PC-9 (cell line): ENCODE data around the gene CDK12. TPM values are rescaled to one million over a fixed set of nuclear protein-coding genes. Genes with fewer than 3 reads are reported as not detected.

Source experiments
- BruUV-seq: library from RNA; stranded (reverse); fragments of 400-500 nt; replicated peaks from 2 replicates; lab custom pipeline; 2021; lab: Mats Ljungman, UMichigan
- CTCF ChIA-PET: fragments of 300-600 bp; sonication (Branson Sonifier 250); formaldehyde crosslinking; loops from one replicate; lab custom pipeline; 2022; ENCODE audit warnings: antibody characterized with exemption; lab: Charles Lee
- POLR2A ChIA-PET: fragments of 300-600 bp; sonication (Branson Sonifier 250); formaldehyde crosslinking; loops from one replicate; lab custom pipeline; 2022; ENCODE audit warnings: antibody characterized with exemption; ENCODE audit not compliant: unreplicated experiment; lab: Charles Lee
- DNase-seq, 2 experiments: peaks; one replicate each; pipeline versions ENCODE4 v3.0.0 to v3.0.0-alpha.2; 2015 to 2022; ENCODE audit warnings: mixed read lengths in 1 of 2
- H2AFZ ChIP-seq: fragments of 200-600 bp; sonication (generic); 2 replicates; pipeline ENCODE4 v1.8.1; 2017; ENCODE audit warnings: antibody characterized with exemption
- H3F3A ChIP-seq: fragments of 200-600 bp; sonication (generic); 2 replicates; pipeline ENCODE4 v1.8.1; 2017; ENCODE audit warnings: antibody characterized with exemption, mild to moderate bottlenecking, low read depth; ENCODE audit not compliant: insufficient read depth
- H3K27ac ChIP-seq: fragments of 200-600 bp; sonication (generic); 2 replicates; pipeline ENCODE4 v1.6.1; 2016; ENCODE audit warnings: mixed run types
- H3K27me3 ChIP-seq: fragments of 200-600 bp; sonication (generic); 2 replicates; pipeline ENCODE4 v1.6.1; 2016; ENCODE audit warnings: low read depth, mixed run types; ENCODE audit not compliant: insufficient read depth
- H3K36me3 ChIP-seq: fragments of 200-600 bp; sonication (generic); 2 replicates; pipeline ENCODE4 v1.6.1; 2016; ENCODE audit warnings: low read depth, mixed run types
- H3K4me1 ChIP-seq: fragments of 200-600 bp; sonication (generic); replicated peaks from 2 replicates; pipeline ENCODE4 v1.6.1; 2016; ENCODE audit warnings: mixed run types; ENCODE audit not compliant: insufficient read depth
- H3K4me2 ChIP-seq: fragments of 200-600 bp; sonication (generic); 2 replicates; pipeline ENCODE4 v1.6.1; 2017; ENCODE audit warnings: mixed run types
- H3K4me3 ChIP-seq: fragments of 200-600 bp; sonication (generic); 2 replicates; pipeline ENCODE4 v1.6.1; 2016; ENCODE audit warnings: mixed run types
- H3K79me2 ChIP-seq: fragments of 200-600 bp; sonication (generic); 2 replicates; pipeline ENCODE4 v1.6.1; 2017; ENCODE audit warnings: low read depth, mixed run types
- H3K9me2 ChIP-seq: fragments of 200-600 bp; sonication (generic); 2 replicates; pipeline ENCODE4 v1.8.1; 2017; ENCODE audit warnings: mild to moderate bottlenecking; ENCODE audit not compliant: insufficient read depth
- H3K9me3 ChIP-seq: fragments of 200-600 bp; sonication (generic); 2 replicates; pipeline ENCODE4 v1.8.1; 2016; ENCODE audit warnings: low read depth; ENCODE audit not compliant: insufficient read depth
- H4K20me1 ChIP-seq: fragments of 200-600 bp; sonication (generic); 2 replicates; pipeline ENCODE4 v1.8.1; 2017; ENCODE audit not compliant: insufficient read depth
- CTCF ChIP-seq: fragments of 200-600 bp; sonication (generic); conservative IDR thresholded peaks from 2 replicates; pipeline ENCODE4 v1.6.1; 2017; ENCODE audit warnings: mixed run types, antibody characterized with exemption, mild to moderate bottlenecking, moderate library complexity
- EZH2 ChIP-seq: fragments of 200-600 bp; sonication (generic); IDR thresholded peaks from 2 replicates; pipeline ENCODE4 v1.8.0; 2017; ENCODE audit warnings: antibody characterized with exemption, low read depth
- intact Hi-C: fragments of 100-400 bp; cut with micrococcal nuclease; formaldehyde crosslinking; loops from one replicate; pipeline ENCODE4 v1.10.0; 2022; ENCODE audit not compliant: unreplicated experiment
- total RNA-seq: library from RNA; stranded (reverse); gene quantifications from 2 replicates; pipeline ENCODE4 v1.2.3, GENCODE V29; 2021

The CDK12 gene
- total RNA-seq, 1 experiment from 2014 or later = 64.3 TPM

- H3K79me2 ChIP-seq = peaks cover 49% of the 10 kb centered on the region
- CTCF ChIA-PET = interaction anchor here (0.6 to 1.2 kb wide), 5 partner anchors 10 to 843 kb away, joined by 3 to 9 read pairs (median 3); partner anchors contain the start of gene CDK12
- no peaks in the 10 kb centered on the region for H3K9me2 ChIP-seq
- peak within 1 kb of the TSS; percentile 84 for H2AFZ ChIP-seq
- no peaks in the 10 kb centered on the region for H3K27me3 ChIP-seq
- peaks cover 14% of the 10 kb centered on the region for H3K36me3 ChIP-seq
- H3K4me3 ChIP-seq = peak within 1 kb of the TSS; percentile 95
- peaks cover 6% of the 10 kb centered on the region for H3K4me1 ChIP-seq
- peak within 1 kb of the TSS; percentile 82 for H3K27ac ChIP-seq
- H3K4me2 ChIP-seq = peak within 1 kb of the TSS; percentile 82
- H4K20me1 ChIP-seq = peaks cover 12% of the 10 kb centered on the region; the same call in 1 of the 2 replicates
- TF ChIP-seq CTCF = no peak
- no peak for TF ChIP-seq EZH2
- no peaks in the 10 kb centered on the region for H3K9me3 ChIP-seq
- POLR2A ChIA-PET = interaction anchor here (0.5 to 1.6 kb wide), 12 partner anchors 10 to 1089 kb away, joined by 3 to 36 read pairs (median 5); partner anchors contain the start of genes CDK12, PGAP3 and RPL19
- H3F3A ChIP-seq = peaks cover 33% of the 10 kb centered on the region
- DNase-seq = peak; percentile 90 to 92
- intact Hi-C loops = loop anchor here (1.0 to 5.0 kb wide), 2 partner anchors 10 to 36 kb away; partner anchors contain the start of gene CDK12
- BruUV-seq = no TSS peak
Measured at GRCh38 chr17:39450847-39451581, 10.3 kb upstream of the CDK12 start, which contains the start of gene MED1. MED1 (minus strand) TSS chr17:39451263; CDS start chr17:39451062, 201 bp downstream.

GRCh38 chr17:39455919-39456318 is 5.4 kb upstream of the CDK12 start:
- Histone ChIP-seq H3K9me2 (no peaks in the 10 kb centered on the region), H3K79me2 (peaks cover 8% of the 10 kb centered on the region), H3K4me2 (no peak overlapping the region), H3K9me3 (no peaks in the 10 kb centered on the region), H3K4me3 (no peak overlapping the region), H3K36me3 (no peaks in the 10 kb centered on the region), H3K4me1 (peaks cover 6% of the 10 kb centered on the region), H4K20me1 (no peaks in the 10 kb centered on the region), H2AFZ (no peak overlapping the region), H3F3A (peaks cover 14% of the 10 kb centered on the region; the same call in 1 of the 2 replicates), H3K27ac (no peak overlapping the region), H3K27me3 (no peaks in the 10 kb centered on the region)
- TF ChIP-seq EZH2 (no peak), CTCF (no peak)
- no peak for DNase-seq
- intact Hi-C loops = no loop called here
- CTCF ChIA-PET = no interaction called here
- no TSS peak for BruUV-seq
- POLR2A ChIA-PET = no interaction called here

DNA sequence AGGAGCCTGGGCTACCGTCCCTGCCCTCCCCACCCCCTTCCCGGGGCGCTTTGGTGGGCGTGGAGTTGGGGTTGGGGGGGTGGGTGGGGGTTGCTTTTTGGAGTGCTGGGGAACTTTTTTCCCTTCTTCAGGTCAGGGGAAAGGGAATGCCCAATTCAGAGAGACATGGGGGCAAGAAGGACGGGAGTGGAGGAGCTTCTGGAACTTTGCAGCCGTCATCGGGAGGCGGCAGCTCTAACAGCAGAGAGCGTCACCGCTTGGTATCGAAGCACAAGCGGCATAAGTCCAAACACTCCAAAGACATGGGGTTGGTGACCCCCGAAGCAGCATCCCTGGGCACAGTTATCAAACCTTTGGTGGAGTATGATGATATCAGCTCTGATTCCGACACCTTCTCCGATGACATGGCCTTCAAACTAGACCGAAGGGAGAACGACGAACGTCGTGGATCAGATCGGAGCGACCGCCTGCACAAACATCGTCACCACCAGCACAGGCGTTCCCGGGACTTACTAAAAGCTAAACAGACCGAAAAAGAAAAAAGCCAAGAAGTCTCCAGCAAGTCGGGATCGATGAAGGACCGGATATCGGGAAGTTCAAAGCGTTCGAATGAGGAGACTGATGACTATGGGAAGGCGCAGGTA is 762 bp downstream of the CDK12 start:
- no peak for DNase-seq
- Histone ChIP-seq H3K4me1 (peaks cover 19% of the 10 kb centered on the region), H2AFZ (no peak overlapping the region), H3K4me3 (peak overlapping the region; percentile 98), H3K27ac (peak overlapping the region; percentile 94), H4K20me1 (peaks cover 47% of the 10 kb centered on the region), H3K36me3 (no peaks in the 10 kb centered on the region), H3K9me2 (no peaks in the 10 kb centered on the region), H3F3A (no peaks in the 10 kb centered on the region; the same call in 1 of the 2 replicates), H3K27me3 (no peaks in the 10 kb centered on the region), H3K79me2 (peaks cover 57% of the 10 kb centered on the region), H3K9me3 (no peaks in the 10 kb centered on the region), H3K4me2 (peak overlapping the region; percentile 97)
- ChIA-PET CTCF (interaction anchor here (0.5 to 0.6 kb wide), 2 partner anchors 71 to 112 kb away, joined by 4 to 8 read pairs; no protein-coding TSS in a partner anchor), POLR2A (interaction anchor here (0.7 to 1.4 kb wide), 2 partner anchors 11 to 73 kb away, joined by 7 to 36 read pairs; partner anchors contain the start of gene MED1)
- intact Hi-C loops = loop anchor here (1.0 kb wide), 2 partner anchors 11 to 23 kb away; partner anchors contain the start of gene MED1
- no peak for TF ChIP-seq CTCF
- TF ChIP-seq EZH2 = no peak
- no TSS peak for BruUV-seq
